ENCODE measurements around the gene LRRC3C. TPM values are rescaled to one million over a fixed set of nuclear protein-coding genes. Genes with fewer than 3 reads are reported as not detected.
"Not testable (repeated sequence)": the region's sequence is repeated elsewhere in the genome, so short reads cannot be mapped to it uniquely, and the experiment has no call there.

Gene LRRC3C
- total RNA-seq, 1 experiment from 2014 or later = not detected

- no peak for DNase-seq (ENCODE audit: low read depth)
Measured at GRCh38 chr17:39946551-39947330, 19.2 kb downstream of the LRRC3C start.

GRCh38 chr17:39948489-39948828 is 20.9 kb downstream of the LRRC3C start:
- not testable (repeated sequence) for DNase-seq (ENCODE audit: low read depth)

GRCh38 chr17:39949028-39949427 is 21.5 kb downstream of the LRRC3C start:
- DNase-seq (ENCODE audit: low read depth) = no peak

GRCh38 chr17:39950871-39951348 is 23.4 kb downstream of the LRRC3C start:
- no peak for DNase-seq (ENCODE audit: low read depth)

- DNase-seq (ENCODE audit: low read depth) = no peak
Measured at GRCh38 chr17:39951924-39952679, 24.6 kb downstream of the LRRC3C start.

- peak; percentile 93 for DNase-seq (ENCODE audit: low read depth)
Measured at GRCh38 chr17:39952680-39953470, 25.3 kb downstream of the LRRC3C start.

GRCh38 chr17:39953471-39953888 is 25.9 kb downstream of the LRRC3C start:
- no peak for DNase-seq (ENCODE audit: low read depth)

GRCh38 chr17:39954876-39955275 is 27.3 kb downstream of the LRRC3C start:
- no peak for DNase-seq (ENCODE audit: low read depth)

- DNase-seq (ENCODE audit: low read depth) = no peak
Measured at GRCh38 chr17:39955726-39956225, 28.2 kb downstream of the LRRC3C start.

GRCh38 chr17:39960524-39961041 is 33.1 kb downstream of the LRRC3C start:
- no peak for DNase-seq (ENCODE audit: low read depth)

GRCh38 chr17:39962642-39963220 is 35.2 kb downstream of the LRRC3C start, which contains the start of gene GSDMA:
TSS of gene GSDMA (plus strand) at chr17:39963004. CDS start at chr17:39965688, 2,684 bp downstream.
- DNase-seq (ENCODE audit: low read depth) = no peak

GRCh38 chr17:39963829-39964228 is 36.3 kb downstream of the LRRC3C start:
- no peak for DNase-seq (ENCODE audit: low read depth)

- DNase-seq (ENCODE audit: low read depth) = no peak
Measured at GRCh38 chr17:39965017-39965699, 37.6 kb downstream of the LRRC3C start.

- DNase-seq (ENCODE audit: low read depth) = no peak
Measured at GRCh38 chr17:39966771-39967170, 39.2 kb downstream of the LRRC3C start.

GRCh38 chr17:39968761-39969160 is 41.2 kb downstream of the LRRC3C start:
- DNase-seq (ENCODE audit: low read depth) = no peak

GRCh38 chr17:39969375-39969774 is 41.8 kb downstream of the LRRC3C start:
- DNase-seq (ENCODE audit: low read depth) = no peak

GRCh38 chr17:39970157-39970692 is 42.7 kb downstream of the LRRC3C start:
- no peak for DNase-seq (ENCODE audit: low read depth)

GRCh38 chr17:39971076-39971603 is 43.6 kb downstream of the LRRC3C start:
- DNase-seq (ENCODE audit: low read depth) = no peak

GRCh38 chr17:39972271-39972670 is 44.7 kb downstream of the LRRC3C start:
- DNase-seq (ENCODE audit: low read depth) = no peak

GRCh38 chr17:39973496-39973895 is 46.0 kb downstream of the LRRC3C start:
- no peak for DNase-seq (ENCODE audit: low read depth)
